ENCODE results near the gene AMFR. TPM values are rescaled to one million over a fixed set of nuclear protein-coding genes. Genes with fewer than 3 reads are reported as not detected.

The AMFR gene
- total and polyA plus RNA-seq, 10 of the 15 experiments (the other 5 are each of a cell fraction or from before 2014, with no cell fraction given) = 8.2 to 67.6 (median 28.1) TPM

GRCh38 chr16:56451753-56452689 lies 26.7 kb upstream of the AMFR start:
- TSS peak; percentile 79 for BruUV-seq (replicated peaks)
- ChIA-PET RAD21 (ENCODE audit: unreplicated experiment) (interaction anchor here (0.7 to 1.4 kb wide), 6 partner anchors 28 to 249 kb away, joined by 3 to 11 read pairs (median 4); partner anchors contain the start of gene BBS2), CTCF (interaction anchor here (0.8 to 2.2 kb wide), 8 partner anchors 8 to 250 kb away, joined by 3 to 9 read pairs (median 4); no protein-coding TSS in a partner anchor), SMC1A (ENCODE audit: uncharacterized antibody, unreplicated experiment) (interaction anchor here (0.5 to 1.3 kb wide), 7 partner anchors 12 to 127 kb away, joined by 3 to 8 read pairs (median 4); no protein-coding TSS in a partner anchor), POLR2A (interaction anchor here (0.6 to 2.3 kb wide), 9 partner anchors 9 to 95 kb away, joined by 3 to 8 read pairs (median 4); no protein-coding TSS in a partner anchor)
- DNase-seq (ENCODE audit: low read depth, low spot score) (no peak), ATAC-seq (peak; percentile 63), FAIRE-seq (no peak)
- in situ Hi-C loops (cut with MboI) (no loop called here), intact Hi-C loops (cut with micrococcal nuclease; ENCODE audit: unreplicated experiment) (no loop called here)
- peaks cover 3% of the 10 kb centered on the region; the same call in 1 of the 2 replicates for H3K4me1 ChIP-seq (ENCODE audit: control insufficient read depth, insufficient read depth, low read length)
- 2% methylated on average over 31 of the region's 31 CpGs for WGBS (ENCODE audit: insufficient coverage, insufficient replicate concordance, low lambda C conversion rate, missing lambda C conversion rate)
- H3K36me3 ChIP-seq (ENCODE audit: control insufficient read depth in 2 of 2, insufficient read depth in 2 of 2, low read length in 1 of 2) = peaks cover 0 to 15% of the 10 kb centered on the region in 2 experiments; a peak in 3 of 4 replicates
- no peaks in the 10 kb centered on the region for H3K9me3 ChIP-seq (replicated peaks; ENCODE audit: control insufficient read depth, insufficient read depth, low read length)
- peak overlapping the region; percentile 81 for H3K4me2 ChIP-seq (ENCODE audit: control insufficient read depth, insufficient read depth)
- peak overlapping the region; percentile 94 for H3K4me3 ChIP-seq
- H2AFZ ChIP-seq (ENCODE audit: control insufficient read depth, low read depth, low read length) = peak overlapping the region; percentile 62
- no peaks in the 10 kb centered on the region for H4K20me1 ChIP-seq (ENCODE audit: control insufficient read depth, insufficient read depth)
- H3K9ac ChIP-seq (ENCODE audit: control insufficient read depth, insufficient read depth, low read length) = peak overlapping the region; percentile 70
- TF ChIP-seq SUPT20H (IDR thresholded peaks at IDR 0.05; ENCODE audit: borderline replicate concordance, control insufficient read depth, low read depth, low read length) (no peak), WRNIP1 (IDR thresholded peaks at IDR 0.05; ENCODE audit: borderline replicate concordance, low read depth, low read length) (no peak), RAD51 (IDR thresholded peaks at IDR 0.05) (no peak), MEF2A (IDR thresholded peaks at IDR 0.05; ENCODE audit: insufficient read depth, low read depth, low read length) (no peak), TARDBP (IDR thresholded peaks at IDR 0.05; ENCODE audit: borderline replicate concordance) (no peak), LARP7 (IDR thresholded peaks at IDR 0.05) (no peak), ETV6 (conservative IDR thresholded peaks at IDR 0.05 in 1 of 2, IDR thresholded peaks at IDR 0.05 in 1 of 2; ENCODE audit: borderline replicate concordance in 1 of 2, low read depth in 1 of 2) (no peak), GABPA (IDR thresholded peaks at IDR 0.05; ENCODE audit: low read depth) (no peak), EZH2 (IDR thresholded peaks at IDR 0.05; ENCODE audit: borderline replicate concordance, control insufficient read depth, low read depth, low read length) (no peak), EED (IDR thresholded peaks at IDR 0.05; ENCODE audit: low read depth) (no peak), CHD2 (IDR thresholded peaks at IDR 0.05; ENCODE audit: borderline replicate concordance, low read depth, low read length) (no peak), PAX5 (IDR thresholded peaks at IDR 0.05; ENCODE audit: borderline replicate concordance, low read depth, low read length) (no peak), NR2F1 (conservative IDR thresholded peaks at IDR 0.05) (no peak), FOS (IDR thresholded peaks at IDR 0.05; ENCODE audit: borderline replicate concordance, extremely low read depth, insufficient read length) (no peak), CREM (IDR thresholded peaks at IDR 0.05; ENCODE audit: low read depth) (no peak), BHLHE40 (IDR thresholded peaks at IDR 0.05; ENCODE audit: borderline replicate concordance in 1 of 2, low read depth in 2 of 2, low read length in 1 of 2) (no peak)
- TF ChIP-seq, protein P1, sequence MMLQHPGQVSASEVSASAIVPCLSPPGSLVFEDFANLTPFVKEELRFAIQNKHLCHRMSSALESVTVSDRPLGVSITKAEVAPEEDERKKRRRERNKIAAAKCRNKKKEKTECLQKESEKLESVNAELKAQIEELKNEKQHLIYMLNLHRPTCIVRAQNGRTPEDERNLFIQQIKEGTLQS (IDR thresholded peaks at IDR 0.05; ENCODE audit: borderline replicate concordance, extremely low read depth, low read depth, low read length) = no peak
- H3K27ac ChIP-seq (ENCODE audit: control insufficient read depth, insufficient read depth) = peak overlapping the region; percentile 43
- peaks cover 66% of the 10 kb centered on the region for H3K79me2 ChIP-seq (ENCODE audit: control insufficient read depth, insufficient read depth, low read length)
- no peaks in the 10 kb centered on the region for H3K27me3 ChIP-seq (replicated peaks in 1 of 2; ENCODE audit: control insufficient read depth in 2 of 2, insufficient read depth in 2 of 2, low read length in 1 of 2)

Measured in GM12878 (cell line).